ENCODE data around the gene SH2D4B.

DNA sequence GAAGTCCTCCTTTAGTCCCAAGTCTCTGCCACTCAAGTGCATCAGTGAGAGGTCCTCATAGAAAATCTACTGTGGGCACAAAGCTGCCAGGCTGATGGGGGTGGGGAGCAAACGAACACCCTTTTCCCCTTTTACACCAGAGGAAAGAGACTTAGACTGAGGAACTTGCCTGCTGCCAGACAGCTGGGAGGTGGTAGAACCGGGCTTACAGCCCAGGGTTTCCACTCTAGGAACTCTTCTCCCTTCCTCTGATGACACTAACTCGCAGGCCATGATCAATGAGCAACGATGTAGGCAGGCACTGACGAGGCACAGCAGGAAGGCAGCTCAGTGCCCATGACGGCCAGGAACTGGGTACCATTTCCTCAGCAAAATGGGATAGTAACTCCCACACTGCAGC is 11.0 kb upstream of the SH2D4B start:
- TF ChIP-seq, protein P1, sequence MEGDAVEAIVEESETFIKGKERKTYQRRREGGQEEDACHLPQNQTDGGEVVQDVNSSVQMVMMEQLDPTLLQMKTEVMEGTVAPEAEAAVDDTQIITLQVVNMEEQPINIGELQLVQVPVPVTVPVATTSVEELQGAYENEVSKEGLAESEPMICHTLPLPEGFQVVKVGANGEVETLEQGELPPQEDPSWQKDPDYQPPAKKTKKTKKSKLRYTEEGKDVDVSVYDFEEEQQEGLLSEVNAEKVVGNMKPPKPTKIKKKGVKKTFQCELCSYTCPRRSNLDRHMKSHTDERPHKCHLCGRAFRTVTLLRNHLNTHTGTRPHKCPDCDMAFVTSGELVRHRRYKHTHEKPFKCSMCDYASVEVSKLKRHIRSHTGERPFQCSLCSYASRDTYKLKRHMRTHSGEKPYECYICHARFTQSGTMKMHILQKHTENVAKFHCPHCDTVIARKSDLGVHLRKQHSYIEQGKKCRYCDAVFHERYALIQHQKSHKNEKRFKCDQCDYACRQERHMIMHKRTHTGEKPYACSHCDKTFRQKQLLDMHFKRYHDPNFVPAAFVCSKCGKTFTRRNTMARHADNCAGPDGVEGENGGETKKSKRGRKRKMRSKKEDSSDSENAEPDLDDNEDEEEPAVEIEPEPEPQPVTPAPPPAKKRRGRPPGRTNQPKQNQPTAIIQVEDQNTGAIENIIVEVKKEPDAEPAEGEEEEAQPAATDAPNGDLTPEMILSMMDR (IDR thresholded peaks at IDR 0.05 in 2 of 3, conservative IDR thresholded peaks at IDR 0.05 in 1 of 3; ENCODE audit: control insufficient read depth in 2 of 3, extremely low read depth in 1 of 3, insufficient read depth in 1 of 3, low read depth in 3 of 3, low read length in 3 of 3), result no peak
- TF ChIP-seq RFX5 (IDR thresholded peaks at IDR 0.05; ENCODE audit: low read depth, low read length) (no peak), ZZZ3 (IDR thresholded peaks at IDR 0.05; ENCODE audit: control insufficient read depth, insufficient read length, low read depth) (no peak), POU2F2 (IDR thresholded peaks at IDR 0.05; ENCODE audit: borderline replicate concordance, low read depth, low read length) (no peak), NR2F1 (conservative IDR thresholded peaks at IDR 0.05) (no peak), NBN (IDR thresholded peaks at IDR 0.05) (no peak), POLR2A (IDR thresholded peaks at IDR 0.05; ENCODE audit: low read depth, low read length) (no peak), ZNF274 (IDR thresholded peaks at IDR 0.05; ENCODE audit: insufficient read depth, insufficient read length) (no peak)
